ENCODE data around the gene MRGPRD.

DNA sequence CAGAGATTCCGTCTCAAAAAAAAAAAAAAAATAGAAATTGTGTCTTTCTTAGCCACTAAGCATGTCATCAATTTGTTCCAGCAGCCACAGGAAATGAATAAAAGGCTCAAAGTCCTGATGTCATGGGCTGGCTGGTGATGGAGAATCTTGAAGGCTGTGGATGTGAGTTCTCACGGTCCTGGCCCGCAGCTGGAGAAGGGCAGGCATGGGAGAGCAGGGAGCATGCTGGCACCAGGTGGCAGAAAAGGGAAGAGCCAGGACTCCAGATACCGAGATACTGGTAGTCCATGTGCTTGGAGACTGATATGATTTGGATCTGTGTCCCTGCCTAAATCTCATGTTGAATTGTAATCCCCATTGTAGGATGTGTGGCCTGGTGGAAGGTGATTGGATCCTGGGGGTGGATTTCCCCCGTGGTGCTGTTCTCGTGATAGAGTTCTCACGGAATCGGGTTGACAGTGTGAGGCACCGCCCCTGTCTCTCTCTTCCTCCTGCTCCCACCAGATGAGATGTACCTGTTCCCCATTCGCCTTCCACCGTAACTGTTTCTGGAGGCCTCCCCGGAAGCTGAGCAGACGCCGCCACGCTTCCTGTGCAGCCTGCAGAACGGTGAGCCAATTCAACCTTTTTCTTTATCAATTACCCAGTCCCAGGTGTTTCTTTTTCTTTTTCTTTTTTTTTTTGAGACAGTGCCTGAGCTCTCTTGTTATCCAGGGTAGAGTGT, 18.1 kb downstream of the MRGPRD start:
- TF ChIP-seq, protein P1, sequence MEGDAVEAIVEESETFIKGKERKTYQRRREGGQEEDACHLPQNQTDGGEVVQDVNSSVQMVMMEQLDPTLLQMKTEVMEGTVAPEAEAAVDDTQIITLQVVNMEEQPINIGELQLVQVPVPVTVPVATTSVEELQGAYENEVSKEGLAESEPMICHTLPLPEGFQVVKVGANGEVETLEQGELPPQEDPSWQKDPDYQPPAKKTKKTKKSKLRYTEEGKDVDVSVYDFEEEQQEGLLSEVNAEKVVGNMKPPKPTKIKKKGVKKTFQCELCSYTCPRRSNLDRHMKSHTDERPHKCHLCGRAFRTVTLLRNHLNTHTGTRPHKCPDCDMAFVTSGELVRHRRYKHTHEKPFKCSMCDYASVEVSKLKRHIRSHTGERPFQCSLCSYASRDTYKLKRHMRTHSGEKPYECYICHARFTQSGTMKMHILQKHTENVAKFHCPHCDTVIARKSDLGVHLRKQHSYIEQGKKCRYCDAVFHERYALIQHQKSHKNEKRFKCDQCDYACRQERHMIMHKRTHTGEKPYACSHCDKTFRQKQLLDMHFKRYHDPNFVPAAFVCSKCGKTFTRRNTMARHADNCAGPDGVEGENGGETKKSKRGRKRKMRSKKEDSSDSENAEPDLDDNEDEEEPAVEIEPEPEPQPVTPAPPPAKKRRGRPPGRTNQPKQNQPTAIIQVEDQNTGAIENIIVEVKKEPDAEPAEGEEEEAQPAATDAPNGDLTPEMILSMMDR (conservative IDR thresholded peaks at IDR 0.05; ENCODE audit: low read depth in 2 of 2) = peak in 1 of 2 experiments; percentile 48; a peak in 2 of 4 replicates
- TF ChIP-seq, protein P2, sequence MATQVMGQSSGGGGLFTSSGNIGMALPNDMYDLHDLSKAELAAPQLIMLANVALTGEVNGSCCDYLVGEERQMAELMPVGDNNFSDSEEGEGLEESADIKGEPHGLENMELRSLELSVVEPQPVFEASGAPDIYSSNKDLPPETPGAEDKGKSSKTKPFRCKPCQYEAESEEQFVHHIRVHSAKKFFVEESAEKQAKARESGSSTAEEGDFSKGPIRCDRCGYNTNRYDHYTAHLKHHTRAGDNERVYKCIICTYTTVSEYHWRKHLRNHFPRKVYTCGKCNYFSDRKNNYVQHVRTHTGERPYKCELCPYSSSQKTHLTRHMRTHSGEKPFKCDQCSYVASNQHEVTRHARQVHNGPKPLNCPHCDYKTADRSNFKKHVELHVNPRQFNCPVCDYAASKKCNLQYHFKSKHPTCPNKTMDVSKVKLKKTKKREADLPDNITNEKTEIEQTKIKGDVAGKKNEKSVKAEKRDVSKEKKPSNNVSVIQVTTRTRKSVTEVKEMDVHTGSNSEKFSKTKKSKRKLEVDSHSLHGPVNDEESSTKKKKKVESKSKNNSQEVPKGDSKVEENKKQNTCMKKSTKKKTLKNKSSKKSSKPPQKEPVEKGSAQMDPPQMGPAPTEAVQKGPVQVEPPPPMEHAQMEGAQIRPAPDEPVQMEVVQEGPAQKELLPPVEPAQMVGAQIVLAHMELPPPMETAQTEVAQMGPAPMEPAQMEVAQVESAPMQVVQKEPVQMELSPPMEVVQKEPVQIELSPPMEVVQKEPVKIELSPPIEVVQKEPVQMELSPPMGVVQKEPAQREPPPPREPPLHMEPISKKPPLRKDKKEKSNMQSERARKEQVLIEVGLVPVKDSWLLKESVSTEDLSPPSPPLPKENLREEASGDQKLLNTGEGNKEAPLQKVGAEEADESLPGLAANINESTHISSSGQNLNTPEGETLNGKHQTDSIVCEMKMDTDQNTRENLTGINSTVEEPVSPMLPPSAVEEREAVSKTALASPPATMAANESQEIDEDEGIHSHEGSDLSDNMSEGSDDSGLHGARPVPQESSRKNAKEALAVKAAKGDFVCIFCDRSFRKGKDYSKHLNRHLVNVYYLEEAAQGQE (IDR thresholded peaks at IDR 0.05; ENCODE audit: unreplicated experiment) = no peak
- no peak for TF ChIP-seq ZNF331 (CRISPR knock-in tag; IDR thresholded peaks at IDR 0.05; ENCODE audit: low read depth)
- TF ChIP-seq STAT1 (IDR thresholded peaks at IDR 0.05; ENCODE audit: unreplicated experiment) = no peak
- no peak for TF ChIP-seq POLR2AphosphoS5 (IDR thresholded peaks at IDR 0.05; ENCODE audit: low read depth)
- TF ChIP-seq EZH2 (IDR thresholded peaks at IDR 0.05; ENCODE audit: low read depth, unreplicated experiment) = no peak
- no peak for TF ChIP-seq JUNB (IDR thresholded peaks at IDR 0.05; ENCODE audit: unreplicated experiment)
- no peak for TF ChIP-seq CREB1 (CRISPR knock-in tag; IDR thresholded peaks at IDR 0.05; ENCODE audit: low read depth)

Measured in GM23338 (cell line).